Lower leg skin (tissue), 3 donors: Measurements from ENCODE around the gene TNKS1BP1.

Experiments used
- POLR2A ChIP-seq, 2 donors: fragments of 450-650 bp; IDR thresholded peaks; one replicate each; pipeline ENCODE4 v1.6.1; 2016 to 2017; ENCODE audit warnings: antibody characterized with exemption in 2 of 2, mild to moderate bottlenecking in 1 of 2, moderate library complexity in 1 of 2
- TF ChIP-seq, protein P1 (sequence below), 3 donors: fragments of 450-650 bp; IDR thresholded peaks; one replicate each; pipeline ENCODE4 v1.5.1; 2016; ENCODE audit warnings: antibody characterized with exemption in 3 of 3, mild to moderate bottlenecking in 3 of 3, moderate library complexity in 2 of 3

DNA sequence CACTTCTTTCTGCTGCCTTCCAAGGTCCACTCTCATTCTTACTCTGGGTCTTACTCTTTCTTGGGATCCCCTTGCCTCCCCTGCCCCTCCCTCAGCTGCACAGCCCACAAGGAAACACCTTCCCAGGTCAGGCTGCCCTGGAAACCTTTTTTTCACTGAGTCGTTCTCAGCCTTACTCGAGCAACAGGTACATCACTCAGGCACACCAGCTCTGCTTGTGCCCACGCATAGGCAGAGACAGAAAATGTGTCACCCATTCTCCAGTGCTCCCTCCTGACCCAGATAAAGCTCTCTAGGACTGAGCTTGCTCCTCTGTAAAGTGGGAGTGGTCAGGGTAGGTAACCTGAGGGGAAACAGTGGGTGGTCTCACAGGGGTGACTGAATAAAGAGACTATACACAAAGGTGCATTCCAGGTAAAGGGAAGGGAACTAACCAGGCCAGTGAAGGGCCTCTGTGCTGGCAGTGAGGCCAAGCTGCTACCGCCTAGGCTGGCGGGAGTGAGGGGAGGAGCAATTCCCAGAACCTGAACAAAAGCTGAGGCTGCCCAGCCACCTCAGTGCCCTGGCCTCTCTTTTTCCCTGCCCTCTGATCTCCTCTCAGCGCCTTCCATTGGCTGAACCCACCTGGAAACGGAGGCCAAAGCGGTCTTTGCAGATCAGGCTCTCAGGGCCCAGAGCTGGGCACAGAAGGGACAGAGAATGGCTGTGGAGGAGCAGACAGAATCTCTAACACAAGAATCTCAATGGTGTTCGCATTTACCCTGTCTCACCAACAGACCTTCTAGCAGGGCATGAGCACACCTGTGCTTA, 40.3 kb upstream of the TNKS1BP1 start:
- TF ChIP-seq POLR2A (IDR thresholded peaks at IDR 0.05) = no peak
- TF ChIP-seq, protein P1, sequence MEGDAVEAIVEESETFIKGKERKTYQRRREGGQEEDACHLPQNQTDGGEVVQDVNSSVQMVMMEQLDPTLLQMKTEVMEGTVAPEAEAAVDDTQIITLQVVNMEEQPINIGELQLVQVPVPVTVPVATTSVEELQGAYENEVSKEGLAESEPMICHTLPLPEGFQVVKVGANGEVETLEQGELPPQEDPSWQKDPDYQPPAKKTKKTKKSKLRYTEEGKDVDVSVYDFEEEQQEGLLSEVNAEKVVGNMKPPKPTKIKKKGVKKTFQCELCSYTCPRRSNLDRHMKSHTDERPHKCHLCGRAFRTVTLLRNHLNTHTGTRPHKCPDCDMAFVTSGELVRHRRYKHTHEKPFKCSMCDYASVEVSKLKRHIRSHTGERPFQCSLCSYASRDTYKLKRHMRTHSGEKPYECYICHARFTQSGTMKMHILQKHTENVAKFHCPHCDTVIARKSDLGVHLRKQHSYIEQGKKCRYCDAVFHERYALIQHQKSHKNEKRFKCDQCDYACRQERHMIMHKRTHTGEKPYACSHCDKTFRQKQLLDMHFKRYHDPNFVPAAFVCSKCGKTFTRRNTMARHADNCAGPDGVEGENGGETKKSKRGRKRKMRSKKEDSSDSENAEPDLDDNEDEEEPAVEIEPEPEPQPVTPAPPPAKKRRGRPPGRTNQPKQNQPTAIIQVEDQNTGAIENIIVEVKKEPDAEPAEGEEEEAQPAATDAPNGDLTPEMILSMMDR (IDR thresholded peaks at IDR 0.05) = no peak
